ENCODE measurements around the gene LRBA. TPM values are rescaled to one million over a fixed set of nuclear protein-coding genes. Genes with fewer than 3 reads are reported as not detected.

The LRBA gene
- total and polyA plus RNA-seq, 5 donors from 2014 or later, result 23.0 to 95.3 (median 25.4) TPM

DNA sequence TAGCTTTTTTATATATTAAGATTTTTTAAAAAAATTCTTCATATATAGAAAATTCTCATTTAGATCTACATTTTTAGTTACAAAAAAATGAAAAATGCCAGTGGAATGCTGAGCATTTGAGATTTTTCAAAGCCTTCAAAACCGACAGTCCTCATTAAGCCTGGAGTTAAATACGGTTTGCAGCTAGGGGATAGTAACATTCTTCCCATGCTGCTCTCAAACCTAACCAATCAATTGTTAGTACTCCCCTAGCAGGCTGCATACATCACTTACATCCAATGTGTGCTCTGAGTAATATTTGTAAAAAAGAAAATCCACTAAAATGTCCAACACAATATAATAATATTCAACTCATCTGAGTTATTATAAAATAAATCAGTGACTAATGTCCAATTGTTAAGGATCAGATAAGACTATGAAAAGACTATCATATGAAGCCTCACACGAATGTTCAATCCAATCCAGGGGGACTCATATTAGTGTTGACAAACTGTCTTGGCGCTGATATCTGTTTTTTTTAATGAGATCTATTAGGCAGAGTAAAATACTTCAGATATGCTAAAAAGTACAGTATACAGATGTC is 660.8 kb downstream of the LRBA start:
- Histone ChIP-seq H3K4me1 (ENCODE audit: control insufficient read depth, insufficient read depth, low read length, poor library complexity, severe bottlenecking) (no peaks in the 10 kb centered on the region), H3K27ac (ENCODE audit: insufficient read depth, low read length, poor library complexity, severe bottlenecking) (no peak overlapping the region), H3K36me3 (ENCODE audit: control insufficient read depth, insufficient read depth, low read length) (no peaks in the 10 kb centered on the region), H3K9me3 (ENCODE audit: control insufficient read depth in 2 of 2, low read length in 2 of 2) (no peaks in the 10 kb centered on the region), H3K4me3 (ENCODE audit: low read depth, low read length) (no peak overlapping the region), H3K27me3 (ENCODE audit: control insufficient read depth, insufficient read depth, low read length) (no peaks in the 10 kb centered on the region)
- no peaks in the 10 kb centered on the region for H3K9me3 Mint-ChIP-seq
- H3K27me3 Mint-ChIP-seq, result peaks cover 4% of the 10 kb centered on the region
- peaks cover 0 to 3% (median 0%) of the 10 kb centered on the region in 4 donors for H3K4me1 Mint-ChIP-seq
- DNase-seq, result no peak
- H3K36me3 Mint-ChIP-seq, result peaks cover 7% of the 10 kb centered on the region
- no peak overlapping the region for H3K27ac Mint-ChIP-seq
- no peak overlapping the region for H3K4me3 Mint-ChIP-seq
- no peak for ATAC-seq (ENCODE audit: low read depth in 2 of 2)

GRCh38 chr4:150348079-150348478 is 667.0 kb downstream of the LRBA start:
- no peaks in the 10 kb centered on the region for H3K9me3 ChIP-seq (ENCODE audit: control insufficient read depth in 2 of 2, low read length in 2 of 2)
- Mint-ChIP-seq H3K36me3 (peaks cover 34% of the 10 kb centered on the region), H3K27ac (no peak overlapping the region), H3K9me3 (peaks cover 0 to 1% (median 0%) of the 10 kb centered on the region in 7 donors), H3K27me3 (no peaks in the 10 kb centered on the region), H3K4me1 (peaks cover 0 to 6% (median 0%) of the 10 kb centered on the region in 4 donors), H3K4me3 (no peak overlapping the region)
- no peak for ATAC-seq (ENCODE audit: low read depth in 2 of 2)
- H3K27ac ChIP-seq (ENCODE audit: insufficient read depth, low read length, poor library complexity, severe bottlenecking), result no peak overlapping the region
- no peaks in the 10 kb centered on the region for H3K4me1 ChIP-seq (ENCODE audit: control insufficient read depth, insufficient read depth, low read length, poor library complexity, severe bottlenecking)
- no peak overlapping the region for H3K4me3 ChIP-seq (ENCODE audit: low read depth, low read length)
- peaks cover 15% of the 10 kb centered on the region for H3K36me3 ChIP-seq (ENCODE audit: control insufficient read depth, insufficient read depth, low read length)
- no peak for DNase-seq
- H3K27me3 ChIP-seq (ENCODE audit: control insufficient read depth, insufficient read depth, low read length), result no peaks in the 10 kb centered on the region

DNA sequence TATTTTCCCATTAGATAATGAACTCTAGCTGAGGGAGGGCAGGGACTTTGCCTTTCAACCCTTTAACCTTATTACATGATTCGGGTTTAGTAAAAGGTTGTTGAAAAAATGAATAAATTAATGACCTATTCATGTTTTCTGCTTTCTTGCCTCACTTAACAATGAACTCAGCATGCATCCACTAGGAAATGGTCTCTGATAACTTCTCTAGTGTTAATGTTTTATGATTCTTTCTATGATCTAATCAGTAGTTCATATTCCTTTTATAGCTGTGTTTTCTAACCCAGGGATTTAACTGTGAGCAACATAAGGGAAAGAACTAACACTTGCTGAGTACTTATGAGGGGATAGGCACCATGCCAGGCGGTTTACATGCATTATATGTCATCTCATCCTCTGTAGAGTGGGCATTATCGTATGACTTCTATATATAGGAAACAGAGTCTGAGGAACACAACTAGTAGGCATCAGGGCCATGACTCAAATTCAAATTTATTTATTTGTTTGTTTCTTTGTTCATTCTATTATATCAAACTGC is 669.8 kb downstream of the LRBA start:
- H3K4me1 ChIP-seq (ENCODE audit: control insufficient read depth, insufficient read depth, low read length, poor library complexity, severe bottlenecking), result no peaks in the 10 kb centered on the region

GRCh38 chr4:150343796-150344195 is 671.3 kb downstream of the LRBA start:
- no peak overlapping the region for H3K4me3 ChIP-seq (ENCODE audit: low read depth, low read length)
- no peaks in the 10 kb centered on the region for H3K4me1 ChIP-seq (ENCODE audit: control insufficient read depth, insufficient read depth, low read length, poor library complexity, severe bottlenecking)
- no peaks in the 10 kb centered on the region for H3K9me3 ChIP-seq (ENCODE audit: control insufficient read depth in 2 of 2, low read length in 2 of 2)
- no peak for ATAC-seq (ENCODE audit: low read depth in 2 of 2)
- Mint-ChIP-seq H3K27me3 (no peaks in the 10 kb centered on the region), H3K4me3 (no peak overlapping the region), H3K4me1 (peaks cover 0 to 13% (median 0%) of the 10 kb centered on the region in 4 donors), H3K27ac (peak overlapping the region in 1 of 3 donors; percentile 25), H3K36me3 (peaks cover 33% of the 10 kb centered on the region), H3K9me3 (peaks cover 0 to 1% (median 0%) of the 10 kb centered on the region in 7 donors)
- no peak for DNase-seq
- H3K27ac ChIP-seq (ENCODE audit: insufficient read depth, low read length, poor library complexity, severe bottlenecking), result no peak overlapping the region
- H3K36me3 ChIP-seq (ENCODE audit: control insufficient read depth, insufficient read depth, low read length), result peaks cover 12% of the 10 kb centered on the region
- H3K27me3 ChIP-seq (ENCODE audit: control insufficient read depth, insufficient read depth, low read length), result no peaks in the 10 kb centered on the region

More for the DNA sequence above, 669.8 kb downstream of the LRBA start:
- Mint-ChIP-seq H3K27ac (no peak overlapping the region), H3K9me3 (peaks cover 0 to 1% (median 0%) of the 10 kb centered on the region in 7 donors), H3K4me3 (no peak overlapping the region), H3K36me3 (peaks cover 34% of the 10 kb centered on the region), H3K27me3 (no peaks in the 10 kb centered on the region), H3K4me1 (peaks cover 0 to 8% (median 0%) of the 10 kb centered on the region in 4 donors)
- Histone ChIP-seq H3K4me3 (ENCODE audit: low read depth, low read length) (no peak overlapping the region), H3K27me3 (ENCODE audit: control insufficient read depth, insufficient read depth, low read length) (no peaks in the 10 kb centered on the region), H3K27ac (ENCODE audit: insufficient read depth, low read length, poor library complexity, severe bottlenecking) (no peak overlapping the region), H3K36me3 (ENCODE audit: control insufficient read depth, insufficient read depth, low read length) (peaks cover 17% of the 10 kb centered on the region), H3K9me3 (ENCODE audit: control insufficient read depth in 2 of 2, low read length in 2 of 2) (no peaks in the 10 kb centered on the region)
- no peak for ATAC-seq (ENCODE audit: low read depth in 2 of 2)
- no peak for DNase-seq

- Mint-ChIP-seq H3K4me3 (no peak overlapping the region), H3K4me1 (peaks cover 0 to 13% (median 0%) of the 10 kb centered on the region in 4 donors), H3K36me3 (peaks cover 26% of the 10 kb centered on the region), H3K9me3 (peaks cover 0 to 1% (median 0%) of the 10 kb centered on the region in 7 donors), H3K27me3 (no peaks in the 10 kb centered on the region), H3K27ac (no peak overlapping the region)
- Histone ChIP-seq H3K4me3 (ENCODE audit: low read depth, low read length) (no peak overlapping the region), H3K36me3 (ENCODE audit: control insufficient read depth, insufficient read depth, low read length) (peaks cover 12% of the 10 kb centered on the region), H3K27me3 (ENCODE audit: control insufficient read depth, insufficient read depth, low read length) (no peaks in the 10 kb centered on the region), H3K9me3 (ENCODE audit: control insufficient read depth in 2 of 2, low read length in 2 of 2) (no peaks in the 10 kb centered on the region), H3K27ac (ENCODE audit: insufficient read depth, low read length, poor library complexity, severe bottlenecking) (no peak overlapping the region), H3K4me1 (ENCODE audit: control insufficient read depth, insufficient read depth, low read length, poor library complexity, severe bottlenecking) (no peaks in the 10 kb centered on the region)
- ATAC-seq (ENCODE audit: low read depth in 2 of 2) (no peak), DNase-seq (no peak)
Observed at GRCh38 chr4:150342945-150343344, 672.1 kb downstream of the LRBA start.

DNA sequence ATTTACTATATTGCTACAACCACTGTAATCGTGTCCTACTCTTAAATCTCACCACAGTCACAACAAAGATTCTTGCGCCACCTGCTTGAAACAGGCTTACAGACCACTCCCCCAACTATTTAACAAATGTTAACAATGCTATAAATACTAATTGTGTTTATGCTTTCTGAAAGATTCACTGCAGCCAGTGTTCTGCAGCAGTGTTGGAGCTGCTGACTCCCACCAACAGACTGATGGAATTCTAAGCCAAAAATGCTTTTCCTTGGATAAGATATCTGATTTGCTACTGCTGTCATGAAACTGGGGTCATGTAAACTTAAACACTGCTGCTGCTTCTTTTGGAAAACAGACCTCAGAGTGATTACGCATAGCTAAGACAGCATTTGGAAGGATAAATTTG is 677.4 kb downstream of the LRBA start:
- H3K36me3 ChIP-seq (ENCODE audit: control insufficient read depth, insufficient read depth, low read length), result no peaks in the 10 kb centered on the region
- no peak overlapping the region for H3K27ac ChIP-seq (ENCODE audit: insufficient read depth, low read length, poor library complexity, severe bottlenecking)
- no peaks in the 10 kb centered on the region for H3K9me3 ChIP-seq (ENCODE audit: control insufficient read depth in 2 of 2, low read length in 2 of 2)
- no peak for DNase-seq
- no peak for ATAC-seq (ENCODE audit: low read depth in 2 of 2)
- Mint-ChIP-seq H3K9me3 (peaks cover 0 to 2% (median 0%) of the 10 kb centered on the region in 7 donors), H3K27me3 (no peaks in the 10 kb centered on the region), H3K36me3 (peaks cover 20% of the 10 kb centered on the region), H3K4me1 (peaks cover 0 to 7% (median 0%) of the 10 kb centered on the region in 4 donors), H3K4me3 (no peak overlapping the region), H3K27ac (no peak overlapping the region)
- H3K4me1 ChIP-seq (ENCODE audit: control insufficient read depth, insufficient read depth, low read length, poor library complexity, severe bottlenecking), result no peaks in the 10 kb centered on the region
- H3K27me3 ChIP-seq (ENCODE audit: control insufficient read depth, insufficient read depth, low read length), result no peaks in the 10 kb centered on the region
- no peak overlapping the region for H3K4me3 ChIP-seq (ENCODE audit: low read depth, low read length)

DNA sequence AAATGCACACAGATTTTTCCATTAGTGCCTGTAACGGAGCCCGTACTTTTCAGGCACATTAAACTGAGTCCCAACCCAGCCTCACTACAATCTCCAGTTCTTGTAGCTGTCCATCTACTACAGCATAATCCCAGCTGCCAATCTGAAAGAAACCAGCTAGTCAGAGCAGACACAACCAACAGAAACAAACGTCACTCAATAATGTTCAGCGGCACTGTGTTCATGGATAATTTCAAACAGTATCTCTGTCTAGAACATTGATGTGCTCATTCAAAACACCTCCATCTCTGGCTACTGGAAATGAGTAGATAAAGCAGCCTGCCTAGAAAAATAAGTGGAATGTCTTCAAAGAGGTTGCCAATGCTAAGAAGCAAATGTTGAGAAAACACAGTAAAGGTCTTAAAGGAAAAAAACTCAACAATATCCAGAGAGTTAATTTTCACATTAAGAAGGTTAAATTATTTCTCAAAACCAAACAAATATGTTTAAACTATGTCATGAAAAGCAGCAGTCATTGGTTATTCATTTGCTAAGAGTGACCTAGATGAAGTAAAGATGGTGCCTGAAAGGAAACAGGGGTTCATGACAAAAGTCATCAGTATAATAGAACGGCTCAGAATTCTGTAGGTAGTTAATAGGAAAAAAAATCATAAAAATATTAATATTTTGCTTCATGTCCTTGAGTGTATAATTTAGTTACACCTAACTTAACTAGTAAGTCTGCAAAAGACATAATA is 678.2 kb downstream of the LRBA start:
- H3K9me3 ChIP-seq (ENCODE audit: control insufficient read depth in 2 of 2, low read length in 2 of 2), result no peaks in the 10 kb centered on the region

More for the DNA sequence above, 678.2 kb downstream of the LRBA start:
- no peaks in the 10 kb centered on the region for H3K4me1 ChIP-seq (ENCODE audit: control insufficient read depth, insufficient read depth, low read length, poor library complexity, severe bottlenecking)
- Mint-ChIP-seq H3K27ac (no peak overlapping the region), H3K4me1 (peaks cover 0 to 7% (median 0%) of the 10 kb centered on the region in 4 donors), H3K27me3 (no peaks in the 10 kb centered on the region), H3K4me3 (no peak overlapping the region), H3K9me3 (peaks cover 0 to 2% (median 0%) of the 10 kb centered on the region in 7 donors), H3K36me3 (peaks cover 20% of the 10 kb centered on the region)
- DNase-seq, result no peak
- H3K36me3 ChIP-seq (ENCODE audit: control insufficient read depth, insufficient read depth, low read length), result no peaks in the 10 kb centered on the region
- no peak overlapping the region for H3K4me3 ChIP-seq (ENCODE audit: low read depth, low read length)
- no peaks in the 10 kb centered on the region for H3K27me3 ChIP-seq (ENCODE audit: control insufficient read depth, insufficient read depth, low read length)
- ATAC-seq (ENCODE audit: low read depth in 2 of 2), result no peak
- no peak overlapping the region for H3K27ac ChIP-seq (ENCODE audit: insufficient read depth, low read length, poor library complexity, severe bottlenecking)

All from CD4-positive, CD25-positive, alpha-beta regulatory T cell (primary cell).